CD4-positive, alpha-beta T cell treated with Interleukin-10 for 1 hour (primary cell): ENCODE measurements around the gene PDGFB.

Experiments
- DNase-seq: peaks from one replicate; pipeline ENCODE4 v3.0.0-alpha.2; 2020

The PDGFB gene

DNA sequence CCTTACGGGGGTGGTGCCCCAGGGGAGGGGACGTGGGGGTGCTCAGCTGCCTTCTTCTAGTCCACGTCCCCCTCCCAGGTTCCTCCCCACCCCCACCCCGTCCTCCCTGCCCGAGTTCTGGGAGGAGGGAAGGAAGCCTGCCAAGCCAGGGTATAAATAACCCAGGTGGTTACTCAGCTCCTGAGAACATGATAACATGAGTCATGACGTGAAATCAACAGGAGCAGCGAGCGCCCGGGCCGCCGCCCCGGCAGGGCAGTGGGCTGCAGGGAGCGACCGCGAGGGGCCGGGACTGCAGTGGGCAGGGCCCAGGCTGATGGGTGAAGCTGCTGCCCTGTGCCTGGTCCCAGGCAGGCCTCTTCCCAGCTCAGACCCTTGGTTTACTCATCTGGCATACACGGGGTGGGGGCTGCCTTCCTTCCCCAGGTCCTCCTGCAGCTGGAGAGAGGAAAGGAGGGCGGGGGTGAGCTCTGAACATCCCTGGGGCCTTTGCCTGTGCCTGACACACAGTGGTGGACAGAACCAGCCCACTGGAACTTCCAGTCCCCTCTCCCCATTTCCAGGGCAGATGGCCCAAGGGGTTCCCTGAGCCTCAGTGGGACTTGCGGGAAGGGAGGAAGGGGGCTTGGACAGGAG lies 8.8 kb upstream of the PDGFB start:
- no peak for DNase-seq

DNA sequence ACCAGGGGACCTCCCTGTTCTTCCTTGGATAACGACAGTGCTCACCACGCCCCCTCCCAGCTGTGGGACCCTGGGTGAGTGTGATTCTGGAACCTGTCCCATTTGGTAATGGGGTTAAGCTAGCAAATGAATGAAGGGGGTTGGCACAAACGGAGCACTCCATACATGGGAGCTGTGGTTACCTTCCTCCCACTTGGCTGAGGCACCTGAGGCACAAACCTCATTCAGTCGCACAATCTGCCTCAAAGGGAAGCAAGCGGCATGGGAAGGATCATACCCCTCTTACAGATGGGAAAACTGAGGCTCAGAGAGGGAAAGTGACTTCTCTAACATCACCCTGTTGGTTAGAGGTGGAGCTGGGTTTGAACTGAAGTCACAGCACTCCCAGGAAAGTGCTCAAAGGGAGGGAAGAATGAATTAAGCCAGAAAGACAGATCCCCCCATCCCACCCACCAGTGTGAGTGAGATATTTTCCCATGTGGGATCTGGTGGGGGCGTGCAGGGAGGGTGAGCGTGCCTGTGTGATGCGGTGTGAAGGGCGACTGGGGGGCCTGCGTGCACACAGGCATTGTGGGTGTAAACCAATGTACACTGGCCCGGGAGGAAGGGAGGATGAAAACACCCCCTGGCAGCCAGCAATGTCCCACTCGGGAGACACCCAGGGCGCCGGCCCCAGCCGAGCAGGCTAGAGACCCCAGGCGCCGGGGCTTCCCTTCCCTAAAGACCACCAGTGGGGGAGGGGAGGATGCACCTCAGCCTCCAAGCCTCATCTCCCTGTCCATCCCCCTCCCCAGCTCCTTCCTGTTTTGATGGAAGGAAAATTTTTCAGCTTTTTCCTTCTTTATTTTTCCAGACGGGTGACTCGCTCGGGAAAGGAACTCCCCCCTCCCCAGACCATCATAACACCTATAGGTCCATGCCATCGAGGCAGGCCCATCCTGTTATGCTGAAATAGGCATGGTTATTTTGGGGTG lies 8.0 kb upstream of the PDGFB start:
- DNase-seq: no peak

DNA sequence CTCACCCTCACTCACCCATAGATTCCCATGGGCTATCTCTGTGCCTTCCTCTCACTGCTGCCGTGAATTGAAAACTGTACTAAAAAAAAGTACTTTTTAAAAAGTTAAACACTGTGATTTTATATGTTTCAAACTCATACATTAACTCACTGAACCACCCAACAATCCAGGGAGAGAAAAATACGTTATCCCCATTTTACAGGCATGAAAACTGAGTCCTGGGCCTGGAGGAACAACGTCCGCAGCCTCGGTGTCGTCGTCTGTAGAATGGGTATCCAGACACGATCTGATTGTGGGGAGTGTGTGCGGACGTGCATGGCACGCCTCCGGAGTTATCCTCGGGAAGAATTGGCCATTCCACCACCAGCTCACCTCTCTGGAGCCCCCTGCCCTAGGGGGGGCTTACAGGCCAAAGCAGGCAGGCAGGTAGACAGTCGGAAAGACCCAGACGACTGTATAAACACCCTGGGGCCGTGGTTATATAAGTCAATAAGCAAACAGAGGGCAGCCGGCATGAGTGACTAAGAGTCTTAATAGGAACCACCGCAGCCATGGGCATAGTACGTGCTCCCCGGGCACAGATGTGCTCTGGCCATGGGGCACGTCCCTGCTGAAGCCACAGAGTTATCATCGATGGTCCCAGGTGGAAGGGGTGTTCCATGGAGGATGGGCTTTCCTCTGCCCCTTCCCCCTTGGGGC lies 7.1 kb upstream of the PDGFB start:
- DNase-seq: no peak

DNA sequence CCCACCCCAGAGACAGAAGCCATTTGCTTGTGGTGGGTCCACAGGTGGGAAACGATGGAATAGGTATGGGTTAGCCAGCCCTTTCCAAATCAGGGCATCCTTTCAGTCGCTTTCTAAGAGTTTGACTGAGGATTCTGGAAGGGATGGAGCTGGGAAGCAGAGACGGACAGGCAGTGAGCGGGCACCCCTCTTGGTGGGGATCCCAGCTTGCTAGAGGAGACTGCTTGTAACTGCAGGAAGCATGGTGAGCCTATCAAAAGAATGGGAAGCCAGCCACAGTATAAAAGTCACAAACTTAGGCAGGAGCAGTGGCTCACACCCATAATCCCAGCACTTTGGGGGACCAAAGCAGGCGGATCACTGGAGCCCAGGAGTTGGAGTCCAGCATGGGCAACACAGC lies 6.1 kb upstream of the PDGFB start:
- no peak for DNase-seq

GRCh38 chr22:39250131-39250530 lies 5.3 kb upstream of the PDGFB start:
- no peak for DNase-seq

GRCh38 chr22:39249086-39249704 lies 4.4 kb upstream of the PDGFB start:
- DNase-seq: no peak

- no peak for DNase-seq
Measured at GRCh38 chr22:39248254-39248653, 3.5 kb upstream of the PDGFB start.

GRCh38 chr22:39247361-39247760 lies 2.6 kb upstream of the PDGFB start:
- DNase-seq: no peak

DNA sequence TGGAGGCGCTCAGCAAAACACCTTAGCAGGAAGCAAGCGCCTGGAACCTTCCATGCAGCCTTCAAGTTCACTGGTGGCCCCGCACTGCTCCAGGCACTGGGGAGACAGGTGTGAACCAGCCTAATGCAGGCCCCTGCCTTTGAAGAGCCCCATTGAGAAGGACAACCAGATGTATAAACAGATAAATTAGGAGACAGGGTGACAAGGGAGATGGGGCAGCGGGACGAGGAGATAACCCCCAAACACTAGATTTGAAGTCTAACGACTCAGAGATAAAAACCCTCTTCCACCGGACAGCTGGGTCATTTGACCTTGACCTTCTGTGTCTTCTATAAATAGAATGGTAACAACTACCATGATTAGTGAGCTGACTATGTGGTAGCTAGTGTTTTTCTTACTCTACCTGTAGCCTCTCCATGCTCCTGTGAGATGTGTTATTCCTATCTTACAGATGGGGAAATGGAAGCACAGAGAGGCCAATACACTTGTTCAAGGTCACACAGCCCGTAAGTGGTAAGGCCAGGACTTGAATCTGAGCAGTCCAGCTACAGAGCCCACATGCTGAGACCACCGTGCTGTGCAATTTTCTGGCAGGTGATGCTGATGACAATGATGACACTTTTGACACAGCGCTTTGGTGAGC lies 2.0 kb upstream of the PDGFB start:
- no peak for DNase-seq

DNA sequence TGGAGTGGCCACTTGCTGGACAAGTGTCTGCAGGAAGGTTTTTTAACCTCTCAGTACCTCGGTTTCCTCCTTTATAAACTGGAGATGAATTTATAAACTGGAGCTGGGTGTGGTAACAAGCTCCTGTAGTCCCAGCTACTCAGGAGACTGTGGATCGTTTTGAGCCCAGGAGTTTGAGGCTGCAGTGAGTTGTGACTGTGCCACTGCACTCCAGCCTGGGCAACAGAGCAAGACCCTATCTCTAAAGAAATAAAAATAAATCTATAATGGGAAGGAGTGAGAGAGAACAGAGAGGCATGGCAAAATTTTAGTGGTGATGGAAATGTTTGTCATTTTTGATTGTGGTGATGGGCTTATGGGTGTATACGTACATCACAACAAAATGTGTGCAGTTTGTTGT lies 1.4 kb upstream of the PDGFB start:
- no peak for DNase-seq

DNA sequence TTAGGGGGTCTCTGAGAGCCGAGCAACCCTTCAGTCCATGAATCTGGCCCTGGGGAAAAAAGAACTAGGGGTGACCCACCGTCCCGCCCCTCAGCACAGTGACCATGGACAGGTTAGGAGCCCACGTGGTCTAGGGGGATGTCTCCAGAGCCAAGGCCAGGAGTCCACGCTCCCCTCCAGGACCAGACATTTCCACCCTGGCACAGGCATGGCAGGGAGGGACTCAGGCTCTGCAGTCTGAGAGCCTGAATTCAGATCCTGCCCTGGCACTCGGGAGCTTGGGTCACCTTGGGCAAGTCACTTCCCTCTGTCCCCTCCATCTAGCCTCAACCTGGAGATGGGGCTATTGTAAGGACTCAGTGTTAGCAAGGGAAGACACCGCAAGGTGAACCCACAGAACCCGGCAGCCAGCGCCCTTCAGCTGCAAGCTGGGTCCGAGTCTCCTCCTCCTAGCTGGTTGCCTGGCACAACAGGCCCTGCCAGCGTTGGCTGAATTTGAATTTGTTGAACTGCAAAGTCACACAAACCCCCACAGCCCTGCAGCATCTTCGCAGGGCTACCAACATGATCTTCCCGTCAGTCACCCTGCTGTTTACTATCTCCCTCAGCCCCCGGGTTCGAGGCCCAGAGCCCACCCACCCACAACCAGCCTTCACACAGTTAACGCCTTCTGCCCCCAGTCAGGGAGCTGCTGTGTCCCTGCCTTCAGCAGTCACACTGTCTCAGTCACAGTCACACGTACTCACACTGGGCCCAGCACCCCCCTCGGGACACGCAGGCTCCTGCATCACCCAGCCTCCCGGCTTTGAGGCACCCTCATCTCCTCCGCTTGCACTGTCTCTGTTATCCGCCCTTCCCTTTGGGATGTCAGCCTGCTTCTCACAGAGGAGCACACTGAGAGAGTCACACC lies 603 bp upstream of the PDGFB start:
- no peak for DNase-seq

- DNase-seq: no peak
Measured at GRCh38 chr22:39244136-39244495, 666 bp downstream of the PDGFB start.

DNA sequence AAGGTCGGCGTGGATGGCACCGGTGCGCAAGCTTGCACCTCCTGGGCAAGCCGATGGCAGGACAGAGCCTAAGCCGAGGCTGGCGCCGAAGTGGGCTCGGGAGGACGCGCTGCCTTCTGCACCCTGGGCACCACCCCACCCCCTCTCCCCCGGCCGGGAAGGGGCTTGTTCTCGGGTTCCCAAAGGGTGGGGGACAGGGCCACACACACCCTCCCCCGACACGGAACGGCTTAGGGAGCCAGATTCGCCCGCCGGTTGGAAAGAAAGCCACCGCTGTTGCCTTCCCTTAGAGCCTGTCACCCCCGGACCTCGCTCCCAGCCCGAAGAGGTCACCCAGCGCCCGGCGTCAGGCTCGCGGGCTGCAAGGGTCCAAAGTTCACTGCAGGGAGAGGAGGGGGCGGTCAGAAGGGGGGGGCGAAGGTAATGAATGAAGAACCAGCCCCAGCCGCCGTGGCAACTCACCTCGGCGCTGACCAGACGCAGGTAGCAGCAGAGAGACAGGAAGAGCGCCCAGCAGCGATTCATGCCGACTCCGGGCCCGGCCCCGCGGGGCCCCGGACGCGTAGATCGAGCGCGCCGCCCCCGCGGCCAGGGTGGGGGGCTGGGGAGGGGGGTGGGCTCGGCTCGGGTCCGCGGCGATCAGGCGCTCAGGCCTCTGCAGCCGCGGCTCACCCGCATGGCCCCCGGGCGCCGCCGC lies 1.2 kb downstream of the PDGFB start:
- DNase-seq: no peak

GRCh38 chr22:39242595-39243438 lies 2.0 kb downstream of the PDGFB start:
- DNase-seq: peak; percentile 53

DNA sequence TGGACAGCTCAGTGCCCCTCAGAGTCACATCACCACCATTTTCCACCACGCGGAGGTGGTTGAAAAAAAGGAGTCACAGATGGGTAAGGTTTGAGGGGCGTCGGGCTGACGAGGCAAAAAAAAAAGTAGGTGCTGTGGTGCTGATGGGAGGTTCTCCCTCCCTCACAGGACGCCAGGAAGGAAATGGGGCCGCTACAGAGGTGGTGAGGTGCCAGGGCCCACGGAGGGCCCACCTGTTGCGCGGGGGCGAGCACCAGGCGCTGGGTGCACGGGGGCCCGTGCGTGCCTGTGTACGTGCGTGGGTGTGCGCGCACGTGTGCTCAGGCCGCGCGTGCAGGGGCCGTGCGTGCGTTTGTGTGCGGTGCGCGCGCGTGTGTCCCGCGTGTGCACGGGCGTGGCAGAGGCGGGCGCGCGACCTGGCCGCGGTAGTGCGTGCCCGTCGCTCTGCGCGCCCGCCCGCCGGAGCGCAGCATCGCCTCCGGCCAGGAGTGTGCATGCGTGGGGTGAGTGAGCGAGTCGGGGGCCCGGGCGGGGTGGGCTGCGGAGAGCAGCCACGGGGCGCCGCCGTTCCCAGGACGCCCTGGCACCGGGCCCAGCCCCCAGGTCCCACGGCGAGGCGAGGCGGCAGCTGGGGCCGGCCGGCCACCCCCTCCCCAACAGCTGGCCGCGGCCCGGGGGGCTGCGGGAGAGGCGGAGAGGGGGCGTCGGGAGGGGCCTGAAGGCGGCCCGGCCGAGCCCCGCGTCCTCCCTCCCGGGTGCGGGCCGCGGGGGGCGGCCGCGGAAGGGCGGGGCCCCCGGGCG lies 2.8 kb downstream of the PDGFB start:
- DNase-seq: peak; percentile 67

- peak; percentile 64 for DNase-seq
Measured at GRCh38 chr22:39240831-39241793, 3.7 kb downstream of the PDGFB start.

DNA sequence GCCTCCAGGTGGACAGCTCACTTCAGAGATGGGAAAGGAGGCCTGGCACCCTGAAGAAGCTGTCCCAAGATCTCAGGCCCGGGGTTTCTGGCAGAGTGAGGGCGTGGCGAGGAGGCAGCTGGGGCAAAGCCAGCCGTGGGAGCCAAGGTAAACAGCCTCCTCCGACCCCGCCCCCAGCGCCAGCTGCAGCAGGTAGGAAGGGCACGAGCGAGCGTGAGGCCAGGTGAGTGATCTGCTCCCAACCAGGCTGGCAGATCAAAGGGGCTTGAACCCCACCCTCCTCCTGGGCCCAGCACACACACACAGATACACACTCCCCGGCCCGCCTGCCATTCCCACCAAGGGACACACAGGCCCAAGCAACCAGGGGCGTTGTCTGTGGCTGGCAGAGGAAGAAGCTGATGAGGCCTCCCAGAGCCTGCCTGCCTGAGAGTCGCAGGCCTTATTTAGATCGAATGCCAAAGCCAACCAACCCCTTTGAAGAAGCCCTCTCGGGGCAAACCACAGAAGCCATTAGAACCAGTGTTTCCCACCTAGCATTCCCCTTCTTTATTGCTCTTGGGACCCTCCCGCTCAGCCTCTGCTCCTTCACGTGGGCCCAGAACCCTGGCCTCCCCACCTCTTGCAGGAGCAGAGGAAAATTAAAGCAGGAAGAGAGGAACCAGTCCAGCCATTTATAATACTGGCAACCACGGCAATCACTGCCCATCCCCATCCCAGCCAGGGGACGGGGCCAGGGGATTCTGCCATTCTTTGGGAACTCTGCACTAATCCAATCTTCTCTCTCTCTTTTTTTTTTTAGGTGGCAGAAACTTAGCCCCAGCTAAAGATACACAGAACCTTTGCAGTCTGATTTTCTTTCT lies 5.0 kb downstream of the PDGFB start:
- no peak for DNase-seq
